GM12878 (cell line): Measurements from ENCODE around the gene ITPR2. TPM values are rescaled to one million over a fixed set of nuclear protein-coding genes. Genes with fewer than 3 reads are reported as not detected.

Source experiments
- ATAC-seq: fragments of 200-7000 bp; cut with Tn5 transposase; 3 replicates; pipeline ENCODE4 v1.9.1; 2020; ENCODE audit warnings: mild to moderate bottlenecking, moderate library complexity
- BruUV-seq: library from RNA; stranded (reverse); fragments of 400-500 nt; replicated peaks from 2 replicates; lab custom pipeline; 2021; lab: Mats Ljungman, UMichigan
- CTCF ChIA-PET: fragments of 300-600 bp; sonication (Branson Sonifier 250); formaldehyde crosslinking; extraction: SDS; loops from one replicate; lab custom pipeline; 2021; ENCODE audit warnings: inconsistent platforms; lab: Yijun Ruan, JAX
- POLR2A ChIA-PET: fragments of 350-600 bp; formaldehyde crosslinking; extraction: SDS; loops from one replicate; lab custom pipeline; 2021; ENCODE audit warnings: inconsistent platforms; lab: Charles Lee
- RAD21 ChIA-PET: fragments of 300-600 bp; sonication (Branson Sonifier 250); formaldehyde crosslinking; loops from one replicate; lab custom pipeline; 2023; ENCODE audit warnings: antibody characterized with exemption; ENCODE audit not compliant: unreplicated experiment; lab: Charles Lee
- SMC1A ChIA-PET: fragments of 300-600 bp; sonication (Branson Sonifier 250); formaldehyde crosslinking; loops from one replicate; lab custom pipeline; 2023; ENCODE audit not compliant: unreplicated experiment, uncharacterized antibody; lab: Charles Lee
- DNase-seq: peaks from one replicate; pipeline ENCODE4 v3.0.0-alpha.2; 2011; ENCODE audit warnings: low read depth, low spot score
- FAIRE-seq: peaks from 3 replicates; lab custom pipeline; 2011; peaks lifted over from hg19 to GRCh38; lab: Jason Lieb, UNC
- H2AFZ ChIP-seq: 2 replicates; pipeline ENCODE4 v1.6.0; 2011; ENCODE audit warnings: low read depth, low read length, control low read depth; ENCODE audit not compliant: control insufficient read depth
- H3K27ac ChIP-seq: 2 replicates; pipeline ENCODE4 v1.5.1; 2011; ENCODE audit warnings: control low read depth; ENCODE audit not compliant: control insufficient read depth, insufficient read depth
- H3K27me3 ChIP-seq, 2 experiments: replicated peaks in 1 of 2; 2 replicates each; pipeline versions ENCODE4 v1.6.0 to v1.6.1; 2011; ENCODE audit warnings: low read length in 1 of 2; ENCODE audit not compliant: control insufficient read depth in 2 of 2, insufficient read depth in 2 of 2
- H3K36me3 ChIP-seq, 2 experiments: 2 replicates each; pipeline ENCODE4 v1.5.1; 2011; ENCODE audit warnings: low read length in 1 of 2; ENCODE audit not compliant: control insufficient read depth in 2 of 2, insufficient read depth in 2 of 2
- H3K4me1 ChIP-seq: 2 replicates; pipeline ENCODE4 v1.6.1; 2011; ENCODE audit warnings: mild to moderate bottlenecking, low read length, moderate library complexity, mixed read lengths; ENCODE audit not compliant: control insufficient read depth, insufficient read depth
- H3K4me2 ChIP-seq: 2 replicates; pipeline ENCODE4 v1.6.0; 2011; ENCODE audit warnings: control low read depth; ENCODE audit not compliant: control insufficient read depth, insufficient read depth
- H3K4me3 ChIP-seq: fragments of 200-600 bp; sonication (generic); 2 replicates; pipeline ENCODE4 v1.5.1; 2016
- H3K79me2 ChIP-seq: 2 replicates; pipeline ENCODE4 v1.6.0; 2011; ENCODE audit warnings: low read length; ENCODE audit not compliant: control insufficient read depth, insufficient read depth
- H3K9ac ChIP-seq: 2 replicates; pipeline ENCODE4 v1.8.0; 2011; ENCODE audit warnings: low read length, control low read depth, mixed read lengths; ENCODE audit not compliant: control insufficient read depth, insufficient read depth
- H3K9me3 ChIP-seq: replicated peaks from 3 replicates; pipeline ENCODE4 v1.5.1; 2011; ENCODE audit warnings: mild to moderate bottlenecking, low read length; ENCODE audit not compliant: control insufficient read depth, insufficient read depth
- H4K20me1 ChIP-seq: 2 replicates; pipeline ENCODE4 v1.6.0; 2011; ENCODE audit not compliant: control insufficient read depth, insufficient read depth
- CHD2 ChIP-seq: IDR thresholded peaks from 2 replicates; pipeline ENCODE4 v1.6.1; 2011; ENCODE audit warnings: low read depth, low read length, improper control_type of control experiment, borderline replicate concordance
- CREB1 ChIP-seq: IDR thresholded peaks from 2 replicates; pipeline ENCODE4 v1.6.1; 2012; ENCODE audit warnings: low read depth, mild to moderate bottlenecking, inconsistent platforms
- NR2C1 ChIP-seq: fragments of 450-650 bp; IDR thresholded peaks from 2 replicates; pipeline ENCODE4 v1.6.1; 2017; ENCODE audit warnings: antibody characterized with exemption, mild to moderate bottlenecking, moderate library complexity
- PML ChIP-seq: IDR thresholded peaks from 2 replicates; pipeline ENCODE4 v1.6.1; 2012; ENCODE audit warnings: low read length, inconsistent platforms
- POU2F2 ChIP-seq: IDR thresholded peaks from 3 replicates; pipeline ENCODE4 v1.6.1; 2011; ENCODE audit warnings: low read depth, mild to moderate bottlenecking, low read length, borderline replicate concordance
- SREBF1 ChIP-seq: IDR thresholded peaks from 2 replicates; pipeline ENCODE4 v1.6.1; 2012; ENCODE audit warnings: mild to moderate bottlenecking, low read length
- ZNF207 ChIP-seq: fragments of 450-650 bp; IDR thresholded peaks from 2 replicates; pipeline ENCODE4 v1.6.1; 2014; ENCODE audit warnings: antibody characterized with exemption, mild to moderate bottlenecking, borderline replicate concordance
- WGBS: methylation state at CpG from one replicate; pipeline ENCODE4 v1.1.6; 2016; ENCODE audit warnings: low lambda C conversion rate; ENCODE audit not compliant: insufficient replicate concordance, insufficient coverage; ENCODE audit errors: missing lambda C conversion rate; 5-methylcytosine and 5-hydroxymethylcytosine counted together
- in situ Hi-C: fragments of 300-500 bp; cut with MboI; formaldehyde crosslinking; loops from 9 replicates; pipeline ENCODE4 v1.14.3; 2018; ENCODE audit warnings: mixed read lengths
- intact Hi-C: fragments of 100-400 bp; cut with micrococcal nuclease; formaldehyde crosslinking; loops from one replicate; pipeline ENCODE4 v1.14.2; 2022; ENCODE audit not compliant: unreplicated experiment
- polyA plus RNA-seq, 11 experiments: library from polyadenylated mRNA; depleted of rRNA in 4 of 11; unstranded in 6 of 11; stranded (reverse) in 5 of 11; fragments of >200 nt; fragmentation: Nextera tagmentation in 4 of 11; fragmentation: Illumina TruSeq in 1 of 11; extraction: Ambion mirVana in 4 of 11; extraction: Trizol in 1 of 11; gene quantifications; 1 replicate in 1 of 11; 2 replicates in 10 of 11; pipeline versions ENCODE4 v1.2.1 to v1.2.3, GENCODE V29; 2011 to 2016; ENCODE audit warnings: inconsistent platforms in 2 of 11, missing spikeins in 2 of 11, low read depth in 1 of 11
- total RNA-seq, 4 experiments: library from RNA; depleted of rRNA in 3 of 4; stranded (reverse); fragments of >200 nt in 3 of 4; fragmentation: Illumina TruSeq in 1 of 4; extraction: Trizol in 1 of 4; gene quantifications; 2 replicates each; pipeline versions ENCODE4 v1.2.1 to v1.2.3, GENCODE V29; 2013 to 2021
- TF ChIP-seq, protein P1 (sequence below): IDR thresholded peaks from 2 replicates; pipeline ENCODE4 v1.6.1; 2011; ENCODE audit warnings: mild to moderate bottlenecking, low read depth, low read length, moderate library complexity; ENCODE audit not compliant: insufficient replicate concordance
- TF ChIP-seq, protein P2 (sequence below): IDR thresholded peaks from 2 replicates; pipeline ENCODE4 v1.6.1; 2012; ENCODE audit warnings: low read depth, low read length, improper control_type of control experiment

ITPR2 gene
- total and polyA plus RNA-seq, 10 of the 15 experiments (the other 5 are each of a cell fraction or from before 2014, with no cell fraction given) = 7.5 to 76.2 (median 47.1) TPM

DNA sequence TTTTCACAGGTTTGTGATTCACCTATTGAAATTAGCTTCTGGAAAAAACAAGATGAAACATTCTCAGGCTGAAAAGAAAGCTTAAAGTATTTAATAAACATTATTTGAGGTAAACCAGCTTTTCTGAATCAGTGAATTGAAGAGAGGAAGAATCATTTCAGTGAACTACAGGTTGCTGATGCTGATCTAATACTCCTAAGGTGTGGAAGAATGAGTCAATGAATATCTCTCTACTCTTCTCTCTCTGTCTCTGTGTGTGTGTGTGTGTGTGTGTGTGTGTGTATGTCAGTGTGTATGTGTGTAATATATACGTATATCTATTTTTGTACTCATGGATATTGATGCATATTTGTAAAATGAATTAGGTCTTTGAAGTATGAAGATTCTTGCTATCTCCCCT is 325.4 kb downstream of the ITPR2 start:
- FAIRE-seq (no peak), DNase-seq (no peak), ATAC-seq (no peak)
- RAD21 ChIA-PET = interaction anchor here (0.8 kb wide), 1 partner anchor 388 kb away, joined by 3 read pairs; no protein-coding TSS in a partner anchor
- no peaks in the 10 kb centered on the region for H3K9me3 ChIP-seq
- no peak overlapping the region for H3K4me3 ChIP-seq
- 100% methylated on average over 1 of the region's 1 CpG for WGBS
- H2AFZ ChIP-seq = no peak overlapping the region
- POLR2A ChIA-PET = no interaction called here
- H3K9ac ChIP-seq = no peak overlapping the region
- H3K79me2 ChIP-seq = no peaks in the 10 kb centered on the region
- H3K4me1 ChIP-seq = no peaks in the 10 kb centered on the region
- in situ Hi-C loops = no loop called here
- intact Hi-C loops = no loop called here
- no peak overlapping the region for H3K27ac ChIP-seq
- TF ChIP-seq, protein P1, sequence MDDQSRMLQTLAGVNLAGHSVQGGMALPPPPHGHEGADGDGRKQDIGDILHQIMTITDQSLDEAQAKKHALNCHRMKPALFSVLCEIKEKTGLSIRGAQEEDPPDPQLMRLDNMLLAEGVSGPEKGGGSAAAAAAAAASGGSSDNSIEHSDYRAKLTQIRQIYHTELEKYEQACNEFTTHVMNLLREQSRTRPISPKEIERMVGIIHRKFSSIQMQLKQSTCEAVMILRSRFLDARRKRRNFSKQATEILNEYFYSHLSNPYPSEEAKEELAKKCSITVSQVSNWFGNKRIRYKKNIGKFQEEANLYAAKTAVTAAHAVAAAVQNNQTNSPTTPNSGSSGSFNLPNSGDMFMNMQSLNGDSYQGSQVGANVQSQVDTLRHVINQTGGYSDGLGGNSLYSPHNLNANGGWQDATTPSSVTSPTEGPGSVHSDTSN = no peak
- no peak for TF ChIP-seq SREBF1
- TF ChIP-seq NR2C1 = no peak
- TF ChIP-seq PML = no peak
- TF ChIP-seq CHD2 = no peak
- no peak for TF ChIP-seq ZNF207
- TF ChIP-seq POU2F2 = no peak
- no peak for TF ChIP-seq CREB1
- TF ChIP-seq, protein P2, sequence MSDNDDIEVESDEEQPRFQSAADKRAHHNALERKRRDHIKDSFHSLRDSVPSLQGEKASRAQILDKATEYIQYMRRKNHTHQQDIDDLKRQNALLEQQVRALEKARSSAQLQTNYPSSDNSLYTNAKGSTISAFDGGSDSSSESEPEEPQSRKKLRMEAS = no peak
- H3K36me3 ChIP-seq = peaks cover 1 to 5% of the 10 kb centered on the region in 2 experiments; a peak in 2 of 4 replicates
- no TSS peak for BruUV-seq
- H3K27me3 ChIP-seq = no peaks in the 10 kb centered on the region
- CTCF ChIA-PET = interaction anchor here (0.6 kb wide), 1 partner anchor 57 kb away, joined by 4 read pairs; no protein-coding TSS in a partner anchor
- SMC1A ChIA-PET = interaction anchor here (1.2 to 1.3 kb wide), 2 partner anchors 13 to 93 kb away, joined by 3 read pairs; no protein-coding TSS in a partner anchor
- no peaks in the 10 kb centered on the region; the same call in 1 of the 2 replicates for H4K20me1 ChIP-seq
- H3K4me2 ChIP-seq = no peak overlapping the region
